Skeletal muscle satellite cell (primary cell): ENCODE data around the gene TARDBP.
"Not testable (repeated sequence)": the region's sequence is repeated elsewhere in the genome, so short reads cannot be mapped to it uniquely, and the experiment has no call there.

Experiments used
- H3K27me3 ChIP-seq: 2 replicates; pipeline ENCODE4 v1.7.0; 2013; ENCODE audit warnings: low read length; ENCODE audit not compliant: control insufficient read depth, insufficient read depth
- H3K36me3 ChIP-seq: 2 replicates; pipeline ENCODE4 v1.7.0; 2013; ENCODE audit warnings: mild to moderate bottlenecking, control low read depth, low read length; ENCODE audit not compliant: insufficient read depth
- H3K4me1 ChIP-seq: 2 replicates; pipeline ENCODE4 v1.7.0; 2013; ENCODE audit warnings: low read length; ENCODE audit not compliant: control insufficient read depth, insufficient read depth
- H3K4me2 ChIP-seq: 2 replicates; pipeline ENCODE4 v1.7.0; 2013; ENCODE audit warnings: mild to moderate bottlenecking, low read length
- H3K4me3 ChIP-seq: 2 replicates; pipeline ENCODE4 v1.7.0; 2013; ENCODE audit warnings: low read length
- H3K9ac ChIP-seq: 2 replicates; pipeline ENCODE4 v1.7.0; 2013; ENCODE audit warnings: mild to moderate bottlenecking, low read depth, low read length, moderate library complexity
- H3K9me3 ChIP-seq: replicated peaks from 2 replicates; pipeline ENCODE4 v1.7.0; 2013; ENCODE audit warnings: mild to moderate bottlenecking, control low read depth, low read length

The TARDBP gene

GRCh38 chr1:11000526-11000925, 11.9 kb upstream of the TARDBP start:
- Histone ChIP-seq H3K36me3 (no peaks in the 10 kb centered on the region), H3K4me3 (no peak overlapping the region), H3K27me3 (peaks cover 7% of the 10 kb centered on the region), H3K4me1 (no peaks in the 10 kb centered on the region), H3K4me2 (no peak overlapping the region), H3K9ac (no peak overlapping the region), H3K9me3 (no peaks in the 10 kb centered on the region)

DNA sequence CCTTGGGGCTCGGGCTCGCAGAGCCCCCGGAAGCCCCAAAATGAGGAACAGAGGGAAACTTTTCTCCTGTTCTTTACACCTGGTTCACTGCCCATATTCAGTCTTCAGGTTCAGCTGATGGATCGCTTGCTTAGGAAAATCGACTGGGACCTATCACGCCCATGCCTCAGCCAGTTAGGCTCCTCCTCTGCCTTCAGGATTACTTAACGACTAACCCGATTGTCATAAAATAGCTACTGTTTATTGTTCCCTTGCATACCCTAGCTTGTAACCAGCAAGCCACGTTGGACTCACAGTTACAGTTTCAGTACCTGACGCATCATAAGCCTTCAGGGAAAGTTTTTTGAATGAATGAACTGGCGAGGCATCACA, 692 bp downstream of the TARDBP start:
- Histone ChIP-seq H3K9ac (peak overlapping the region; percentile 98), H3K27me3 (no peaks in the 10 kb centered on the region), H3K4me2 (peak overlapping the region; percentile 94), H3K4me3 (peak overlapping the region; percentile 98), H3K9me3 (no peaks in the 10 kb centered on the region), H3K36me3 (peaks cover 34% of the 10 kb centered on the region), H3K4me1 (peaks cover 18% of the 10 kb centered on the region)

- H3K4me2 ChIP-seq, H3K9me3 ChIP-seq, H3K9ac ChIP-seq, H3K4me3 ChIP-seq, H3K27me3 ChIP-seq, H3K4me1 ChIP-seq: not testable (repeated sequence)
- H3K36me3 ChIP-seq = peaks cover 77% of the 10 kb centered on the region
These were observed 6.9 kb downstream of the TARDBP start for GRCh38 chr1:11019358-11019757.

- H3K36me3 ChIP-seq = peaks cover 79% of the 10 kb centered on the region
- no peak overlapping the region for H3K4me3 ChIP-seq
- H3K4me2 ChIP-seq = no peak overlapping the region
- no peaks in the 10 kb centered on the region for H3K4me1 ChIP-seq
- H3K27me3 ChIP-seq = no peaks in the 10 kb centered on the region
- H3K9ac ChIP-seq = no peak overlapping the region
- no peaks in the 10 kb centered on the region for H3K9me3 ChIP-seq
These were observed 7.5 kb downstream of the TARDBP start for GRCh38 chr1:11019971-11020370.

DNA sequence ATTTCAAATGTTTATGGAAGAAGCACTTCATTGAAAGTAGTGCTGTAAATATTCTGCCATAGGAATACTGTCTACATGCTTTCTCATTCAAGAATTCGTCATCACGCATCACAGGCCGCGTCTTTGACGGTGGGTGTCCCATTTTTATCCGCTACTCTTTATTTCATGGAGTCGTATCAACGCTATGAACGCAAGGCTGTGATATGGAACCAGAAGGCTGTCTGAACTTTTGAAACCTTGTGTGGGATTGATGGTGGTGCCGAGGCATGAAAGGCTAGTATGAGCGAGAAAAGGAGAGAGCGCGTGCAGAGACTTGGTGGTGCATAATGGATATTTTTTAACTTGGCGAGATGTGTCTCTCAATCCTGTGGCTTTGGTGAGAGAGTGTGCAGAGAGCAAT, 10.7 kb downstream of the TARDBP start:
- Histone ChIP-seq H3K4me1 (no peaks in the 10 kb centered on the region), H3K36me3 (peaks cover 88% of the 10 kb centered on the region), H3K4me3 (no peak overlapping the region), H3K27me3 (no peaks in the 10 kb centered on the region), H3K9me3 (no peaks in the 10 kb centered on the region), H3K9ac (no peak overlapping the region), H3K4me2 (no peak overlapping the region)

DNA sequence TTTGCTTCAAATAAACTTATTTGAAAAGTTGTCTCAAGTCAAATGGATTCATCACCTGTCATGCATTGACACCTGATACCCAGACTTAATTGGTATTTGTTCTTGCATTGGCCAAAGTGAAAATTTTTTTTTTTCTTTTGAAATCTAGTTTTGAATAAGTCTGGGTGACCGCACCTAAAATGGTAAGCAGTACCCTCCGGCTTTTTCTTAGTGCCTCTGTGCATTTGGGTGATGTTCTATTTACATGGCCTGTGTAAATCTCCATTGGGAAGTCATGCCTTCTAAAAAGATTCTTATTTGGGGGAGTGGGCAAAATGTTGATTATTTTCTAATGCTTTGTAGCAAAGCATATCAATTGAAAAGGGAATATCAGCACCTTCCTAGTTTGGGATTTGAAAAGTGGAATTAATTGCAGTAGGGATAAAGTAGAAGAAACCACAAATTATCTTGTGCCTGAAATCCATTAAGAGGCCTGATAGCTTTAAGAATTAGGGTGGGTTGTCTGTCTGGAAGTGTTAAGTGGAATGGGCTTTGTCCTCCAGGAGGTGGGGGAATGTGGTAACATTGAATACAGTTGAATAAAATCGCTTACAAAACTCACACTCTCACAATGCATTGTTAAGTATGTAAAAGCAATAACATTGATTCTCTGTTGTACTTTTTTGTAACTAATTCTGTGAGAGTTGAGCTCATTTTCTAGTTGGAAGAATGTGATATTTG, 11.9 kb downstream of the TARDBP start:
- Histone ChIP-seq H3K9ac (no peak overlapping the region), H3K9me3 (no peaks in the 10 kb centered on the region), H3K36me3 (peaks cover 77% of the 10 kb centered on the region)

GRCh38 chr1:11024874-11025203, 12.4 kb downstream of the TARDBP start:
- peaks cover 77% of the 10 kb centered on the region for H3K36me3 ChIP-seq

More for the DNA sequence above, 11.9 kb downstream of the TARDBP start:
- Histone ChIP-seq H3K4me3 (no peak overlapping the region), H3K4me2 (no peak overlapping the region), H3K27me3 (no peaks in the 10 kb centered on the region), H3K4me1 (no peaks in the 10 kb centered on the region)

GRCh38 chr1:11025618-11026017, 13.2 kb downstream of the TARDBP start:
- Histone ChIP-seq H3K4me2 (no peak overlapping the region), H3K9me3 (no peaks in the 10 kb centered on the region), H3K27me3 (no peaks in the 10 kb centered on the region), H3K36me3 (peaks cover 78% of the 10 kb centered on the region), H3K9ac (no peak overlapping the region), H3K4me1 (no peaks in the 10 kb centered on the region), H3K4me3 (no peak overlapping the region)

More at GRCh38 chr1:11024874-11025203, 12.4 kb downstream of the TARDBP start:
- no peak overlapping the region for H3K4me2 ChIP-seq
- H3K27me3 ChIP-seq = no peaks in the 10 kb centered on the region
- H3K9me3 ChIP-seq = no peaks in the 10 kb centered on the region
- no peak overlapping the region for H3K9ac ChIP-seq
- no peaks in the 10 kb centered on the region for H3K4me1 ChIP-seq
- H3K4me3 ChIP-seq = no peak overlapping the region

- no peaks in the 10 kb centered on the region for H3K27me3 ChIP-seq
- H3K4me1 ChIP-seq = no peaks in the 10 kb centered on the region
- H3K36me3 ChIP-seq = peaks cover 77% of the 10 kb centered on the region
- no peaks in the 10 kb centered on the region for H3K9me3 ChIP-seq
- H3K4me3 ChIP-seq = no peak overlapping the region
- H3K9ac ChIP-seq = no peak overlapping the region
- H3K4me2 ChIP-seq = no peak overlapping the region
These were observed 13.6 kb downstream of the TARDBP start for GRCh38 chr1:11026052-11026451.

- H3K9me3 ChIP-seq = no peaks in the 10 kb centered on the region
- peaks cover 69% of the 10 kb centered on the region for H3K36me3 ChIP-seq
- H3K27me3 ChIP-seq = no peaks in the 10 kb centered on the region
- H3K4me1 ChIP-seq = no peaks in the 10 kb centered on the region
- H3K9ac ChIP-seq = no peak overlapping the region
- no peak overlapping the region for H3K4me3 ChIP-seq
- no peak overlapping the region for H3K4me2 ChIP-seq
These were observed 14.4 kb downstream of the TARDBP start for GRCh38 chr1:11026903-11027302.

- H3K36me3 ChIP-seq = peaks cover 65% of the 10 kb centered on the region
- no peak overlapping the region for H3K9ac ChIP-seq
- H3K27me3 ChIP-seq = no peaks in the 10 kb centered on the region
- H3K4me3 ChIP-seq = no peak overlapping the region
- H3K4me2 ChIP-seq = no peak overlapping the region
- H3K9me3 ChIP-seq = no peaks in the 10 kb centered on the region
- H3K4me1 ChIP-seq = no peaks in the 10 kb centered on the region
These were observed 14.9 kb downstream of the TARDBP start for GRCh38 chr1:11027316-11027715.

DNA sequence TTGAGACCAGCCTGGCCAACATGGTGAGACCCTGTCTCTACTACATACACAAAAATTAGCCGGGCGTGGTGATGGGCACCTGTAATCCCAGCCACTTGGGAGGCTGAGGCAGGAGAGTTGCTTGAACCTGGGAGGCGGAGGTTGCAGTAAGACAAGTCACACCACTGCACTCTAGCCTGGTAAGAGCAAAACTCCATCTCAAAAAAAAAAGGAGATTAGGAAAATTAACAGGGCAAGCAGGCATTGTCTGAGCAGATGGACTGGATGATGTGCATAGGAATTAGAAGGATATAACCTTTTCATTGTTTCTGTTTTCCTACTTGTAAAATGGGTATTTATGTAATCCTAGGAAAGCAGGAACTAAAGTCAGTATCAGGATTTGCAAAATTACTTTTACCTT, 15.6 kb downstream of the TARDBP start:
- Histone ChIP-seq H3K4me2 (no peak overlapping the region), H3K4me1 (no peaks in the 10 kb centered on the region), H3K4me3 (no peak overlapping the region), H3K9me3 (no peaks in the 10 kb centered on the region), H3K9ac (no peak overlapping the region), H3K36me3 (peaks cover 58% of the 10 kb centered on the region), H3K27me3 (no peaks in the 10 kb centered on the region)
